ENCODE measurements around the gene PGBD2.
"Not testable (repeated sequence)": the region's sequence is repeated elsewhere in the genome, so short reads cannot be mapped to it uniquely, and the experiment has no call there.

Gene PGBD2

DNA sequence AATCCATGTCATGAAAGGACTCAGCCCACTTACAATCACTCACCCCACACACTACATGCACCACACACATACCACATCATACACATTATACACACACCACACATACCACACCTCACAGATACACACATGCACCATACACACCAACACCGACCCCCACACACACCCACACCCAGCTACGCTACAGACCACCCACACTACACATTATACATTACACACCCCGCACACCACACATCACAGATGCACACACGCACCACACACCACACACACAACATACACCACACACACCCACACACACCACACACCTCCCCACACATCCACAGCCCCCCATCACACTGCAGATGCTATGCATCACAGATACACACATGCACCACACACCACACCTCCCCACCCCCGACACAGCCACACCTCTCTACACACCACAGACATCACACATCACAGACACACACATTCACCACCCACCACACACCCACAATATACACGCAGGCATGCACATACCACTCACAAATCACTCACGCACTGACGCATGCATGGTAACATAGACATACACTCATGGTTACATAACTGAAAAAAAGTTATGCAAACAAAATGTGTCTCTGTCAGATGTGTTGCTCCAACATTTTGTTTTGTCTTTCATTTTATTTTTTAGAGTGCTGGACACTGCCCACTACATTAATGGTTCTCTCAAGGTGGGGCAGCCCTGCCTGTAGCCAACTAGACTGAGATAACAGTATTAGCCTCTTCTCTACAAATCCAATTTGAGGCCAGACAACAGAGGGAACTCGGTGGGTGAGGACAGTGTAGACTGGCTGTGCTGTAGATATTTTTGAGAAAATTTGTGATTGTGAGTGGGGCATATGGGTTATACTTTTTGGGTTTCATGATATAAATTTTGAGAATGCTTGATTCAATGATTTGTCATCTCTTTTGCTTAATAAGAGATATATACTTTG, 15.2 kb upstream of the PGBD2 start:
- no peak for DNase-seq

DNA sequence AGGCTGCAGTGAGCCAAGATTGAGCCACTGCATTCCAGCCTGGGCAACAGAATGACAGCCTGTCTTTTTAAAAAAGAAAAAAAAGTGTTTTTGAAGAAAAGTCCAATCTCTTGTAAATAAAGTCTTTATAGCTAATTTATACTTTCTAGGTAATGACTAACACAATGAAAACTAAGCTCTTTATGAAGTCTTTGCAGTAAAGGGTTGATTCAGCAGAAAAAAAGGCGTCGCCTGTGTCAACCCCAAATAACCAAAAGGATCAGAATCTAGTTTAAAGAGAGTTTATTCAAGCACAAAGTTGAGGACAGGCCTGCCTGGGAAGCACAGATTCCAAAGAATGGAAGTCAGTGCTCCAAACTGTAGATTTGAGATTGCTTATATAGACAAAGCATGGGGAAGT, 14.3 kb upstream of the PGBD2 start:
- DNase-seq, result no peak

DNA sequence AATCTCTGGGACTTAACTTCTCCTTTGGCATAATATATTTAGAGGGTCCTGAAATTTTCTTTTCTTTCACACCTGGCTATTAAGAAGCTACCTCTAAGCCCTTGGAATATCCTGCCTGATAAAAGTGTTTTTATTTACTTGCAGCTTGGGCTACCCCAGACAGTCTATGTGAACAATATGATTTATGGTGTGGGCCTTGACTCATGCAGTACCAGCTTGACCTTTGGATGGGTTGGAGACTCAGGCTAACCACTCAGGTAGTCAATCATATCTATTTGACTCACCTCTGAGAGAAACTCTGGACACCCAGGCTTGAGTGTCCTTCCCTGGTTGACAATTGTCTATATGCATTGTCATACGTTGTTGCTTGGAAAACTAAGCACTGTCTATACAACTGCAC, 13.4 kb upstream of the PGBD2 start:
- no peak for DNase-seq

DNA sequence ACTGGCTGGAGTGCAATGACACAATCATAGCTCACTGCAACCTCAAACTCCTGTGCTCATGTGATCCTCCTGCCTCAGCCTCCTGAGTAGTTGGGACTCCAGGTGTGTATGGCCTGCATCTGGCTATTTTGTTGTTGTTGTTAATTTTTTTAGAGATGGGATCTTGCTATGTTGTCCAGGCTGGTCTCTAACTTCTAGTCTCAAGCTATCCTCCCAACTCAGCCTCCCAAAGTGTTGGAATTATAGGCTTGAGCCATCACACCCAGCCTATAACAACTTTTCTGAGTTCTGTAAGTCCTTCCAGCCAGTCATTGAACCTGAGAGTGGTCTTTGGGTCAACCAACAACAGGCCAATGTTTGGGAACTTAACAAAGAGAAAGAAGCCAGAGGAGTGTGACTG, 11.2 kb upstream of the PGBD2 start:
- no peak for DNase-seq

DNA sequence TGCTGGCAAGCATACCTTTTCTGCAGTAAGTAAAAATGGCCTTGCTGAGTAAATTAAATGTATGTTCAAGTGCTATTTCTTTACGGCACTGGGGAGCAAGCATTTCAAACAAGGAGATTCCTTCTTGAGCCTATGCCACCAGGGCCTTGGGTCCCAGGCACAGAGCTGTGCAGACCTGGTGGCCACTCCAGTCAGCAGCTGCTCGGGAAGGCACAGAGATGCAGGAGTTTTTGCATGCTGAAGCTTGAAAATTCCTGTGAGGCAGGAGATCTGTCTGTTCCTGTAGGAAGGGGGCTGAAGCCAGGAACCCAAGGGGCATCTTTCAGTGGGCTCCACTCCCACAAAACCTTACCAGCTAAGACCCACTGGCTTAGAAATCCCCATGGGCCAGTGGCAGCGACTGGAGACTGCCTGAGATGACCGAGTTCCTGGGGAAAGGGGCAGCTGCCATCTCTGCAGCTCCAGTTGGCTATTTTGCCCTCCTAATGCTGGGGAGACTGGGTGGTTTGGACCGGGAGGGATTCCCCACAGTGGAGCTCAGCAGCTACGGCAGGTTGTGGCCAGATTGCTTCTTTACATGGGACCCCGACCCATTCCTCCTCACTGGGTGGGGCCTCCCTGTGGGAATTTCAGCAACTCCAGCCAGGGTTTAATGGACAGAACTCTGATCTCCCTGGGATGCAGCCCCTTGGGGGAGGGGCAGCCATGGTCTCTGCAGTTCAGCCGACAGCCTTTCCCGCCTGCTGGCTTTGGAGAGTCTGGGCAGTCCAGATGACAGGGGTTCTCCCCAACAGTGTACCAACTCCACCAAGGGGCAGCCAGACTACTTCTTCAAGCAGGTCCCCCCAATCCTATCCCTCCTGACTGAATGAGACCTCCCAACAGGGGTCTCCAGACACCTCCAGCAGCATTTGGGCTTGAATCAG, 8.4 kb upstream of the PGBD2 start:
- no peak for DNase-seq

DNA sequence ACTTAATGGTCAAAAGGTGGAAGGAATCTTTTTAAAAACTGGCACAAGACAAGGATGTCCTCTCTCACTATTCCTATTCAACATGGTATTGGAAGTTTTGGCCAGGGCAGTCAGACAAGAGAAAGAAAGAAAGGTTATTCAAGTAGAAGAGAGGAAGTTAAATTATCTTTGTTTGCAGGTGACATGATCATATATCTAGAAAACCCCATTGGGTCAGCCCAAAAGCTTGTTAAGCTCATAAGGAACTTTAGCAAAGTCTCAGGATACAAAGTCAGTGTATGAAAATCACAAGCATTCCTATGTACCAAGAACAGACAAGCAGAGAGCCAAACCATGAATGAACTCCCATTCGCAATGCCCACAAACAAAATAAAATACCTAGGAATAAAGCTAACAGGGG, 5.4 kb upstream of the PGBD2 start:
- no peak for DNase-seq

DNA sequence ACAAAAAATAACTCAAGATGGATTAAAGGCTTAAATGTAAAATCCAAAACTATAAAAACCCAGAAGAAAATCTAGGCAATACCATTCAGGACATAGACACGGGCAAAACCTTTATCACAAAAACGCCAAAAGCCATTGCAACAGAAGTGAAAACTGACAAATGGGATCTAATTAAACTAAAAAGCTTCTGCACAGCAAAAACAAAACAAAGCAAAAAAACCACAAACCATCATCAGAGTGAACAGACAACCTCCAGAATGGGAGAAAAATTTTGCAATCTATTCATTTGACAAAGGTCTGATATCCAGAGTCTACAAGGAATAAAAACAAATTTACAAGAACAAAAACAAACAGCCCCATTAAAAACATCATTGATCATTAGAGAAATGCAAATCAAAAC, 4.5 kb upstream of the PGBD2 start:
- no peak for DNase-seq

DNA sequence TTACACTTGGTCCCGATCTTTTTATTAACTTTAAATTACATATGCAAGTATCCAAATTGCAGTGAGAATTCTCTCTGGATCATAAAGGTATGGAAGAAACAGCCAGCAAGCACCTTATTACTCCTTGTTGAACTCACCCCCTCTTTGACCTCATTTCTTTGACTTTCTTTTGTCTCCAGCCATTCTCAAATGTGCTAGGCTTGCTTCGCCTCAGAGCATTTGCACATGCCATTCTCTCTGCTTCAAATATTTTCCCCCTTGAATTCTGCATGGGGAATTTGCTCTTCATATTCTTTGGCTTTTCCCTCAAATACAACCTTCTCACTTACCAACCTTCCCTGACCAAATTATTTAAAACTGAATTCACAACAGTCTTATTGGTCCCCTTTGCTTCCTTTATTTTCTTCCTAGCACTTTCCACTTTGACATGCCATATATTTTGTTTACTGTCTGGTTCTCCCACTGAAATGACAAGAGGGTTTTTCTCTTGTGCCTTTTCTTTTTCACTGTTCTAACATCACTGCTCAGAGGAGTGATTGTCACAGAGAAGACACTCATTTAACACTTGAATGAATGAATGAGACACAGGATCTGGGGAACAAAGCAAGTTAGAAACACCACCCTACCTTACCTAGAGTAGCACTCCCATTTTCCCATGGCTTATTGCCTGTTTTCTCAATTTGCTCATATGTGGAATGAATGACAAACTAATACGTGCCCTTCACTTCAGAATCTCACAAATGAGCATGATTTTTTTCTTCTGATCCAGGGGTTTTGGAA, 1.4 kb upstream of the PGBD2 start:
- no peak for DNase-seq

DNA sequence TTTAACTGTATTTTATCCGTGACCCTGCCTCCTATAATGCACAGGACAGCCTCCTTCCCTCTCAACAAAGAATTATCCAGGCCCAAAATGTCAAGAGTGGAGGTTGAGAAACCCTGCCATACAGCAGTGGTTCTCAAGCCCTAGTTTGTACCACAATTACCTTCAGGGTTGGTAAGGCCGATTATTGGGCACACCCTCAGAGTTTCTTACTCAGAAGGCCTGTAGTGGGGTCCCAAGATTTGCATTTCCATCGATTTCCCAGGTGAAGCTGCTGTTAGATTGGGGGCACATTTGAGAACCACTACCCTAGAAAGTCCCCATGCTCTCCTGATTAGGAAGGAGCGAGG, 400 bp upstream of the PGBD2 start:
- DNase-seq, result no peak

DNA sequence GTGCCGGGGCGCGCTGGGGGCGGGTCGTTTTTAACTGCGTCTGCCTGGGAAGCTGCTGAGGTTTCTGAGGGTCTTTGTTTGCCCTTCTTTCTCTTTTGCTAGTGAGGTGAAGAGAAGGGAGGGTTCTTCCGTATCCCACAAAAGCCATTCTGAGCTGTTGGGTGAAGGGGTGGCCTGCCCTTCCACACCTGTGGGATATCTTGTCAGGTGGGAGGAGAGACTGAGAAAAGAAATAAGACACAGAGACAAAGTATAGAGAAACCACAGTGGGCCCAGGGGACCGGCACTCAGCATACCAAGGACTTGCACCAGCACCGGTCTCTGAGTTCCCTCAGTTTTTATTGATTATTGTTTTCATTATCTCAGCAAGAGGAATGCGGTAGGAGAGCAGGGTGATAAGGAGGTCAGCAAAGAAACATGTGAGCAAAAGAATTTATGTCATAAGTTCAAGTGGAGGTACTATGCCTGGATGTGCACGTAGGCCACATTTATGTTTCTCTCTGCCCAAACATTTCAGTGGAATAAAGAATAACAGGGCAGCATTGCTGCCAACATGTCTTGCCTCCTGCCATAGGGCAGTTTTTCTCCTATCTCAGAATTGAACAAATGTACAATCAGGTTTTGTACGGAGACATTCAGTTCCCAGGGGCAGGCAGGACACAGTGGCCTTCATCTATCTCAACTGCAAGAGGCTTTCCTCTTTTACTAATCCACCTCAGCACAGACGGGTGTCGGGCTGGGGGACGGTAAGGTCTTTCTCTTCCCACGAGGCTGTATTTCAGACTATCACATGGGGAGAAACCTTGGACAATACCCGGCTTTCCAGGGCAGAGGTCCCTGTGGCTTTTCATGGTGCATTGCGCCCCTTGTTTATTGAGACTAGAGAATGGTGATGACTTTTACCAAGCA, 972 bp downstream of the PGBD2 start:
- DNase-seq, result no peak

DNA sequence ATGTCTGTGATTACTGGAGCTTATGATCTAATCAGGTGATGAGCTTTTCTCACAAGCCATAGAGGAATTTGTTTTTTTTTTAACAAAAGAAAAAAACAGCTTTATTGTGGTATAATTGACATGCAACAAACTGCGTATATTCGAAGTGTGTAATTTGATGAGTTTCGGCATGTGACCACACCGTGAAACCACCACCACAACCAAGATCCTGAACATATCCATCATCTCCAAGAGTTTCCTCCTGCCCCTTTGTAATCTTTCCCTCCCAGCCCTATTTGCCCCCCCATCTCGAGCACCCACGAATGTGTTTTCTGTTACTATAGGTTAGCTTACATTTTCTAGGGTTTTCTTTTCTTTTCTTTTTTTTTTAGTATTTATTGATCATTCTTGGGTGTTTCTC, 4.7 kb downstream of the PGBD2 start:
- no peak for DNase-seq

DNA sequence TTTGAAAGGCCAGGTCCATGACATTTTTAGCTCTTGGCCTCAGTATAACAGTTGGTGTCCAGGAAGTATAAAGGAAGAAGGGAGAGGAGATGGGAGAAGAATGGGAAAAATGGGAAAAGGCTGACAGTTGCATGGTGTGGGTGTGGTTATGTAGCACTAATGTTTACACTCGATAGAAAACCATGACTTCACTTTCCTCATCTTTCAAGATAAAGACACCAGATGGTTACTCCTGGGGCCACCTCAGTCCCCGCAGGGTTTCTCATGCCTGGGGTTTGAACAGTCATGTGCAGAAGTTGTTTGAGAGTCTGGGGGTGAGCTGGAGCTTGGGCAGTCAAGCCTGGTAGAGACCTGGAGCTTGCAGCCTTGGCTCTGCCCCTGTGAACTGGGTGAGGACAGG, 7.9 kb downstream of the PGBD2 start:
- DNase-seq, result no peak

DNA sequence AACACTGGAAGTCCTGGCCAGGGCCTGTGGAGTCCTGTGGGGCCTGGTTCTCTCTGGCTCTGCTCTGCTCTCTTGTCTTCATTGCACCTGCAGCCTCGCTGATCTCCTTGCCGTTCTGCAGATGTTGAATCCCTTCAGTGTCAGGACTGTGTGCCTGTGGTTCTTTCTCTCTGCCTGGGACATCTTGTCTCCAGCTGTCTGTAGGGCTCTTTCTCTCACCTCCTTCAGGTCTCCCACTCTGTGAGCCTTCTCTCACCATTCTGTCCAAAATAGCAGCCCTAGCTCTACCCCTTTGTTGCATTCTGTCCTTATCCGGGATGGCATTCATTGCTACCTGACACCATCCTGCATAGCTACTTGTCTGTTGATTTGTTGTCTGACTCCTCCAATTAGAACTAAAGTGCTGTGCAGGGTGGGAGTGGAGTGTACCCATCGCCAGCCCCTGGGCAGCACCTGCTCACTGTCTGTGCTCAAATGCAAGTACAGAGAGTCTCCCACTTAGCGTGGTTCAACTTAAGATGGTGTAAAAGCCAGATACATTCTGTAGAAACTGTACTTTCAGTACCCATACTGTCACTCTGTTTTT, 8.9 kb downstream of the PGBD2 start:
- peak; percentile 43 for DNase-seq

DNA sequence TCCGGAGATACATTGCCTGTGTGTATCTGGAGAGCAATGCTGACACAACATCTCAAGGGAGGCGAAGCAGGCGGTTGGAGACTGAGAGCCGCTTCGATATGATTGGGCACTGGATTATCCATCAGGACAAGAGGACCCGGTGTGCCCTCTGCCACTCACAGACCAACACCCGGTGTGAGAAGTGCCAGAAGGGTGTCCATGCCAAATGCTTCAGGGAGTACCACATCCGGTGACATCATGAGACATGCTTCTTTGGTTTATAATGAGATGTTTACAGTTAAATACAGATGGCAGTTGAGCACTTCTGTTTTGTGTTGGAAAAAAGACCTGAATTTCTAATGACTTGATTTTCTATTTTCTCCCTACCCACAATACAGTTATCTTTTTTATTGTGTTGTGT, 12.1 kb downstream of the PGBD2 start:
- DNase-seq, result peak; percentile 93

DNA sequence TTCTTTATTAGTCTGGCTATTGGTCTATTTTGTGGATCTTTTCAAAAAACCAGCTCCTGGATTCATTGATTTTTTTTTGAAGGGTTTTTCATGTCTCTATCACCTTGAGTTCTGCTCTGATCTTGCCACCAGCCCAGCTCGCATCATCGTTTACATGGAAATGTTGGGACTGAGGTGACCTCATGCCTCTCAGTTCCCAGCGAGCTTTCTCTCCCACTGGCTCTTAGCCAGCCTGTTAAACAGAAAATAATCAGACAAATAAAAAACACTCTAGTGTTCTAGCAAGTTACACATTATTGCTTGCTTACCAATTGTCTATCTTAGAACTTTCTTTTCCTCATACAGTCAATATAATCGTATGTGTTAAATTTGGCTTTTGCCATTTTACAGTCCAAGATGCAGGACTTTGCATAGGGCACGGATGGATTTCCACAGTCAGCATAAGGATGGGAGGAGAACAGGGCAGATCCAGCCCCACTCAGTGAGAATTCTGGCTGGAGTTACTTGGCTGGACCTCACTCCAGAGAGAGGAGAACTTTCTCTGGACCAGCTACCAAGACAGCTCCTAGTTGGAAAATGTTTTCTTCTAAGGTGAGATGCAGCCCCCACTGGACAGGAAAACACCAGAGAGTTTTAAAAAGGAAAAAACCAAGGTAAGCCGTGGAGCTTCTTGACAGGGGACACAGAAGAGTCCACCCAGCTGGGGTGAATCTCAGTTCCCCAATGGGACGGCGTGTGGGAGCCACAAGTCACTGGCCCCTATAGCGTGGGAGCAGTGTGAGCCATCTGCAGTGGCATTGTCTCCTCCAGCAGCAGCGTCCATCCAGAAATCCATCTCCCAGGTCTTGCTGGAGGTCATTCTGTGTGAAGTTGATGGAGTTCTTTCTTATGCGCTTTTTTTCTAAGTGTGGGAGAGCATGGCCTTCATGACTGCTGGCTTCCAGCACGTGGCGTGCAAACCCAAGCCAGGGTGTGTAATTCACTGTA, 17.6 kb downstream of the PGBD2 start:
- peak; percentile 26 for DNase-seq

DNA sequence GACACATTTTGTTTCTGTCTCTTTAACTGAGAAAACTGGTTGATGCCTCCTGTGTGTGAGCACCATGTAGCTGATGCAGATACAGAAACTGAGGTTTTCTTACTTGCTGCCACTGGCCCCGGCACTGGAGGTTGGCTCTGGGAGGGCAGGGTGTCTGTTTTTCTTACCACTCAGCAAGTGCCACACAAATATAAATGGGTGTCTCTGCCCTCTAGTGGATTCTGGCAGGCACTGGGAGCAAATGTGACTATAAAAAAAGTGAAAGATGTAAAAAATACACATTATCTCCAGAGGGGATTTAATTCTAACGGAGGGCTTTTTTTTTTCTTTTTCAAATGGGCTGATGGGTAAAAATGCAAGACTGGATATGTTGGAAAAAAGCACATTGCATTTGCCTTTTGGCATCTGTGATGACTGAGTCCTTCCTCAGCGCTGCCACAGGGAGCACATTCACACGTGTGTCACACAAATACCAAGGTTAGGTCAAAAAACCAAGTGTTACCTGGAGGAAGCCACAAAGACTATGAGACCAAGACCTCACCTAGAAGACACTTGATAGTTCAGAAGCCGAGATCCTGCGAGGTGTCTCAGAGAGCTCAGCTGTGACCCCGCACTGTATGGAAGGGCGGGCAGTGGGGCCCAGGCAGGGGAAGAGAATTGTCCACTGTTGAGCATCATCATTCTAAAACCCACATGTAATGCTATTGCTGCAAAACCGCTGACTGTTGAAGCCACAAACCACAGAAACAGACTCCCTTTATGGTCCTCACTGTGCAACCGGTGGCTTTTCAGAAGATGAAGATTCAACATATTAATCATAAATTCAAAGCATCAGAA, 18.9 kb downstream of the PGBD2 start:
- DNase-seq, result peak; percentile 78

DNA sequence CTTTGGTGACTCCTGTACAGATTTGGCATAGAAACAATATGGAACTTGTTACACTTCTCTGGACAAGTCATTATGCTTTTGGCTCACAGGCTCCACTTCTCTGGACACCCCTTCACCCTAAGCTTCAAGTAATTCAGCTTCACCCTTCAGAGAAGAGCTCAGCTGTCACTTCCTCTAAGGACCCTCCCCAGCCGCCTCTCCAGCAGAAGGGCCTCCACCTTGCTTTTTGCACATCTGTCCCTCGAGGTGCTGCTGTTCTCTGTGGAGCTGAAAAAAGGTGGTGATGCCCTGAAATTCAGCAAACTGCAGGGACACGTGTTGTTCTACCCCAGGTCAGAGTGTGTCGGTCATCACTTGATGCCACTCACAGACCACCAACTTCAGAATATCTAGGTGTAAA, 19.8 kb downstream of the PGBD2 start:
- not testable (repeated sequence) for DNase-seq

DNA sequence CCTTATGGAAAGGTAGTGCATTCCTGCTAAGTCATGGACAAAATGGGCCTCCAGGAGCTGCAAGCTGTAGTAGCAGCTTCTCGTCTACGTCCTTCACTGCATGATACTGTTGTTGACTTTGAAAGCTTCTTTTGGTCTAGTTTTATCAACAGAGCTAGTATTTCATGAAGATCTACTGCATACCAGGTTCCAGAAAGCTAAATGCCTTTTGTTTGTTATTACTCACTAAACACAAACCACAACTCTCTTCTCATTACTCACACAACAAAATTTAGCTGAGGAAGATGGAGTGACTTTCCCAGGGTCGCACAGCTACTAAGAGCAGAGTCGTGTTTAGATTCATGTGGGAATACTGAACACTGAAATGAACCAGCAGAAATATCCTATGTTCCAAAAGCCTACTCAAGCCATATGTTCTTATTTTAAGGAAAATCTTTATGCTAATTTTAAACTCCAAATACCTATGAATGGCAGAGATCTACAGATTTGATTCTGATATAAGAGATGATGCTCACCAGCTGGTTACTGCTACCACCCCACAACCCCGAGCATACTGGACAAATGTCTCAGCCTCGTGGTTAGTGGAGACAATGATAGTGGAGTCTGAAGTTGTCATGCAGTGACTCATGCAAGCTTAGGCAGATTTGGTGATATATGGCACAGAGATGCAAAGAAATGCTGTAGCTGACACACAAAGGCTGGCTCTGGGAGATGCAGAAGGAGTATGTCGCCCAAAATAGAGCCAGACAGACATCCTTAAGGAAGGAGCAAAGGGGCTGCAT, 20.6 kb downstream of the PGBD2 start:
- no peak for DNase-seq

DNA sequence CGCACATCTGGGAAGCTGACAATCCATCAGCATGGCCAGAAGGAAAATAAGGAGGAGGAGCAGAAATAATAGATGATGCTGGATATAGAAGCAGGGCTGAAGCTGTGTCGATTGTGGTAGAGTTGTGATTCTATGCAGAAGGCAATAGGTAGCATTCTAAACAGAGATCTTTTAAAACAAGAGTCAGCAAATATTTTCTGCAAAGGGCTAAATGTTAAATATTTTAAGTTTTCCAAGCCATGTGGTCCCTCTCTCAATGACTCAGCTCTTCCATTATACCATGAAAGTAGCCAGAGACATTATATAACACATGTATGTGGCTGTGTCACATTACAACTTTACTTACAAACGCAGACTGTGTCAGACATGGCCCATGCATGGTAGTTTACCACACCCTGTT, 21.2 kb downstream of the PGBD2 start:
- not testable (repeated sequence) for DNase-seq
